Stimulated activated memory B cell treated with anti-CD40 and anti-IgM and Interleukin-4, amounts not matched to agents 10 μg/mL and 1 μg/mL and 100 μg/mL, for 72 hours (primary cell): ENCODE measurements around the gene MOV10L1.
A peak's percentile ranks its signal among the peaks of the same experiment; 100 is the strongest.

Experiments
- ATAC-seq: fragments of 150-1000 bp; cut with Tn5 transposase; 2 replicates; pipeline ENCODE4 v1.10.0; 2021
- H3K27ac Mint-ChIP-seq: one replicate; pipeline ENCODE4 v1.8.0; 2022; ENCODE audit warnings: mild to moderate bottlenecking, mixed read lengths
- H3K27me3 Mint-ChIP-seq: one replicate; pipeline ENCODE4 v1.8.0; 2022; ENCODE audit warnings: mixed read lengths
- H3K36me3 Mint-ChIP-seq: one replicate; pipeline ENCODE4 v1.8.0; 2022; ENCODE audit warnings: mixed read lengths
- H3K4me1 Mint-ChIP-seq: one replicate; pipeline ENCODE4 v1.8.0; 2022; ENCODE audit warnings: mixed read lengths
- H3K4me3 Mint-ChIP-seq: one replicate; pipeline ENCODE4 v1.8.0; 2022; ENCODE audit warnings: mild to moderate bottlenecking, moderate library complexity, mixed read lengths
- H3K9me3 Mint-ChIP-seq: one replicate; pipeline ENCODE4 v1.8.0; 2022; ENCODE audit warnings: mixed read lengths

MOV10L1 gene

DNA sequence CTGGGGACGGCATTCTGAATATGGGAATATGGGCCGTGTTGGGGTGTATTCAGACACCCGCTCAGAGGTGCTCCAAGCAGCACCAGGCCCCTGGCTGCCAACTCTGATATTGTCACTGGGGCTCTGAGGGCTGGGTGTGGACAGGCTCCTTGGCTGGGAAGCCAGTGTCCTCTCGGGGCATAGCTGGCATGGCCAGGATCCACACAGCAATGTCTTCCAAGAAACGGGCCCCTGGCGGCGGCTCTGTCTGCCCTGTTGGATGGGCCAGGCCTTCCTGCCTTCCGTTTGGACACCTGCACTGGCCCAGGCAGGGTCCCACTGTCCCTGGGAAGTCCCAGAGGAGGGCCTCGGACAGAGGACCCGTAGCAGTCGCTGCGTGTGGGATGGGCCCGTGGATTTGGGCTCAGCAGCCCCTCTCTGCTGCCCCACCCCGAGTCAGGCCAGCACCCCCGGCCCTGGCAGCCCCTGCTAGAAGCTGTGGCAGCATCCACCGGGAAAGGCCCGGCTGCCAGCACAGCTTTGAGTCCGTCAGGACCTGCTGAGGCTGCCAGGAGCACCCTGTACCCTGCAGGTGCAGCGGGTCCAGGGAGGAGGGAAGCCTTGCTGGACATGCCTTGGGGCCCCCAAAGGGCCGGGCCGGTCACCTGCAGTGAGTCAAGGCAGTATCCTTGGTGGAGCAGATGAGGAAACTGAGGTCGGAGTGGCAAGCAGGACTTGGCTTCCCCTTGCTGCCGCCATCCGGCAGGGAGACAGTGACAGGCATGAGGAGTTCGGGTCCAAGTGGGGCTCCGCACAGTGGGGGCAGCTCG is 84.8 kb downstream of the MOV10L1 start:
- peaks cover 57% of the 10 kb centered on the region for H3K4me1 Mint-ChIP-seq
- H3K27ac Mint-ChIP-seq: no peak overlapping the region
- no peak for ATAC-seq
- H3K4me3 Mint-ChIP-seq: no peak overlapping the region
- H3K9me3 Mint-ChIP-seq: no peaks in the 10 kb centered on the region
- no peaks in the 10 kb centered on the region for H3K36me3 Mint-ChIP-seq
- H3K27me3 Mint-ChIP-seq: peaks cover 27% of the 10 kb centered on the region

DNA sequence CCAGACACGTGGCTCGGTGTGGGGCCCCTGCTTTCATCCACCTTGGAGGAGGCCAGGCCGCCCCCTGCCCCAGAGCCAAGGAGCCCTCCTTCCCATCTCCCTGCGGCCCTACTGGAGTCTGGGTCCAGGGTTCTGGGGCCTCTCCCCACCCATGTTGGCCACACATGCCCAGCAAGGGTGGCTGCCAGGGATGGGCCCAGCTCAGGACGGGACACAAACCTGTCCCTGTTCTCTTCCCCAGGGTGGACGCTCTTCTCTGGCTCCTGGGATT is 85.3 kb downstream of the MOV10L1 start:
- peaks cover 63% of the 10 kb centered on the region for H3K4me1 Mint-ChIP-seq
- H3K36me3 Mint-ChIP-seq: no peaks in the 10 kb centered on the region
- H3K27ac Mint-ChIP-seq: no peak overlapping the region
- no peak overlapping the region for H3K4me3 Mint-ChIP-seq
- H3K9me3 Mint-ChIP-seq: no peaks in the 10 kb centered on the region
- peaks cover 31% of the 10 kb centered on the region for H3K27me3 Mint-ChIP-seq
- no peak for ATAC-seq

DNA sequence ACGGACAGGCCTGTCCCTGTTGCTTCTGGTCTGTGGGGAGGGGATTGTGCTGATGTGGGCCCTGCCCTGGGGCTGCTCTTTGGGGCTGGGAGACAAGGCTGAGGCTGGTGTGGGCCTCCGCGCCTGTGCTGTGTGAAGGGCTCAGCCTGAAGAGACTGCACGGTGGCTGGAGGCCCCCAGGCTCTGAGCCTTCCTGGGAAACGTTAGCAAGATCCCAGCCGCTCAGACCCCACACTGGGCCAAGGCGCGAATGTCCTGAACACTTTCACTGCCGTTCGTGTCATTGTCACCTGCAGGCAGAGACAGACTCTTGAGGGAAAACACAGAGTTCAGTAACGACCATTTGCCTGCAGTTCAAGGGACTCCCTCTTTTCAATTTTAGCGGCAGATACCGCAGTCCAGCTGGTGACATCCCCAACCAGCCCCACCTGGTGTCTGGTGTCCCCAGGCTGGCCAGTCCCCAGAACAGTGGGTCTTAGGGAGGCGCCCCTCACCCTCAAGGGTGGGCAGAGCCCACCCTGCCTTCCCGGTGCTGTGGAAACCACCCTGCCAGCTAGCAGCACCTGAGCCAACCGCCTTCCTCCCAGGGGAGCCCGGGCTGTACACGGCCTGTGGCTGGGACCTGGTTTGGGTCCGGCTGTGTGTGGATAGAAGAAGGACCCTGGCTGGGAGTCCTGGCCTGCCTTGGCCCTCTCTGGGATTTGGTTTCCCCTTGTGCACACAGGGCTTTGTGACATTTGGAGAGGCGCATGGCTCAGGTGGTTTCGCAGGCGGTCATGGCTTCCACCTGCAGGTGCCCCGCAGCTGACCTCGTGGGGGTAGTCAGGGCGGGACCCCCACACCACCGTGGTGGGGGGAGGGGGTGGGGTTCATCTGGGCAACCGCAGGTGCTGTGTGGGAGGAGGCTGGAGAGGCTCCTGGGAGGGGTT is 86.4 kb downstream of the MOV10L1 start:
- Mint-ChIP-seq H3K27ac (peak overlapping the region; percentile 81), H3K4me1 (peaks cover 61% of the 10 kb centered on the region), H3K4me3 (peak overlapping the region; percentile 11), H3K36me3 (no peaks in the 10 kb centered on the region), H3K27me3 (peaks cover 35% of the 10 kb centered on the region), H3K9me3 (no peaks in the 10 kb centered on the region)
- peak; percentile 38 for ATAC-seq

DNA sequence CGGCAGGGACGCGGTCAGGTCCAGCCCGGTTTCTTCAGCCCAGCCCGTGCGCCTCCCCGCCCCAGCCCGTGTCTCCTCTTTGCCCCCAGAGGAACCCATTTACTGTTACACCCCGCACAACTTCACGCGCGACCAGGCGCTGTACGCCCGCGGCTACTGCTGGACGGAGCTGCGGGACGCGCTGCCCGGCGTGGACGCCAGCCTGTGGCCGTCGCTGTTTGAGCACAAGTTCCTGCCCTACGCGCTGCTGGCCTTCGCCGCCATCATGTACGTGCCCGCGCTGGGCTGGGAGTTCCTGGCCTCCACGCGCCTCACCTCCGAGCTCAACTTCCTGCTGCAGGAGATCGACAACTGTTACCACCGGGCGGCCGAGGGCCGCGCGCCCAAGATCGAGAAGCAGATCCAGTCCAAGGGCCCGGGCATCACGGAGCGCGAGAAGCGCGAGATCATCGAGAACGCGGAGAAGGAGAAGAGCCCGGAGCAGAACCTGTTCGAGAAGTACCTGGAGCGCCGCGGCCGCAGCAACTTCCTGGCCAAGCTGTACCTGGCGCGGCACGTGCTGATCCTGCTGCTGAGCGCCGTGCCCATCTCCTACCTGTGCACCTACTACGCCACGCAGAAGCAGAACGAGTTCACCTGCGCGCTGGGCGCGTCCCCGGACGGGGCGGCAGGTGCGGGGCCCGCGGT is 87.2 kb downstream of the MOV10L1 start:
- H3K27ac Mint-ChIP-seq: no peak overlapping the region
- H3K4me3 Mint-ChIP-seq: no peak overlapping the region

DNA sequence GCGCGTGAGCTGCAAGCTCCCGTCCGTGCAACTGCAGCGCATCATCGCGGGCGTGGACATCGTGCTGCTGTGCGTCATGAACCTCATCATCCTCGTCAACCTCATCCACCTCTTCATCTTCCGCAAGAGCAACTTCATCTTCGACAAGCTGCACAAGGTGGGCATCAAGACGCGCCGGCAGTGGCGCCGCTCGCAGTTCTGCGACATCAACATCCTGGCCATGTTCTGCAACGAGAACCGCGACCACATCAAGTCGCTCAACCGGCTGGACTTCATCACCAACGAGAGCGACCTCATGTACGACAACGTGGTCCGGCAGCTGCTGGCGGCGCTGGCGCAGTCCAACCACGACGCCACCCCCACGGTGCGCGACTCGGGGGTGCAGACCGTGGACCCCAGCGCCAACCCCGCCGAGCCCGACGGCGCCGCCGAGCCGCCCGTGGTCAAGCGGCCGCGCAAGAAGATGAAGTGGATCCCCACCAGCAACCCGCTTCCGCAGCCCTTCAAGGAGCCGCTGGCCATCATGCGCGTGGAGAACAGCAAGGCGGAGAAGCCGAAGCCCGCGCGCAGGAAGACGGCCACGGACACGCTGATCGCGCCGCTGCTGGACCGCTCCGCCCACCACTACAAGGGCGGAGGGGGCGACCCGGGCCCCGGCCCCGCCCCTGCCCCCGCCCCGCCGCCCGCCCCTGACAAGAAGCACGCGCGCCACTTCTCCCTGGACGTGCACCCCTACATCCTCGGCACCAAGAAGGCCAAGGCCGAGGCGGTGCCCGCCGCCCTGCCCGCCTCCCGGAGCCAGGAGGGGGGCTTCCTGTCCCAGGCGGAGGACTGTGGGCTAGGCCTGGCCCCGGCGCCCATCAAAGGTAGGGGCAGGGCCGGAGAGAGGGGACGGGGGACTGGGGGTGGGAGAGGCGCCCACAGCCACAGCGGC is 88.0 kb downstream of the MOV10L1 start:
- H3K27me3 Mint-ChIP-seq: peaks cover 38% of the 10 kb centered on the region
- ATAC-seq: no peak
- no peak overlapping the region for H3K27ac Mint-ChIP-seq

More for the DNA sequence above, 87.2 kb downstream of the MOV10L1 start:
- Mint-ChIP-seq H3K27me3 (peaks cover 38% of the 10 kb centered on the region), H3K4me1 (peaks cover 59% of the 10 kb centered on the region), H3K36me3 (no peaks in the 10 kb centered on the region), H3K9me3 (no peaks in the 10 kb centered on the region)
- ATAC-seq: no peak

DNA sequence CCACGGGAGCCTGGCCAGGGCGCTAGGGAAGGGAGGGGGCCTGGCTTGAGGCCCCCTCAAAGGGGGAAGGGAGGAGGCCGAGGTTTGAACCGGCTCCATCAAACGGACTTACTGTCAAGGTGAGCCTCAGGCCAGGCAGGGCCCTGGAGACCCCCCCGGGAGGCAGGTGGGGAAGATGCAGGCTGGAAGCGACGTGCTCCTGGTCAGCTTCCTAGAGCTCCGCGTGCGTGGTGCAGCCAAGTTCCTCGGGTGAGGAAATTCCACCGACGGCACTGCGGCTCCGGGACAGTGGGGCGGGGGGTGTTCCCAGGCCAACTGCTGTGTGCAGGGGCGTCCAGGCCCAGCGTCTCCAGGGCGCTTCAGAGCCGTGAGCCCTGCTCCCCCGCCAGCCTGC is 88.7 kb downstream of the MOV10L1 start:
- Mint-ChIP-seq H3K4me3 (no peak overlapping the region), H3K27me3 (peaks cover 43% of the 10 kb centered on the region), H3K9me3 (no peaks in the 10 kb centered on the region), H3K4me1 (peaks cover 46% of the 10 kb centered on the region), H3K27ac (no peak overlapping the region), H3K36me3 (no peaks in the 10 kb centered on the region)
- no peak for ATAC-seq

More for the DNA sequence above, 88.0 kb downstream of the MOV10L1 start:
- Mint-ChIP-seq H3K9me3 (no peaks in the 10 kb centered on the region), H3K4me1 (peaks cover 50% of the 10 kb centered on the region), H3K36me3 (no peaks in the 10 kb centered on the region), H3K4me3 (peak overlapping the region; percentile 23)

DNA sequence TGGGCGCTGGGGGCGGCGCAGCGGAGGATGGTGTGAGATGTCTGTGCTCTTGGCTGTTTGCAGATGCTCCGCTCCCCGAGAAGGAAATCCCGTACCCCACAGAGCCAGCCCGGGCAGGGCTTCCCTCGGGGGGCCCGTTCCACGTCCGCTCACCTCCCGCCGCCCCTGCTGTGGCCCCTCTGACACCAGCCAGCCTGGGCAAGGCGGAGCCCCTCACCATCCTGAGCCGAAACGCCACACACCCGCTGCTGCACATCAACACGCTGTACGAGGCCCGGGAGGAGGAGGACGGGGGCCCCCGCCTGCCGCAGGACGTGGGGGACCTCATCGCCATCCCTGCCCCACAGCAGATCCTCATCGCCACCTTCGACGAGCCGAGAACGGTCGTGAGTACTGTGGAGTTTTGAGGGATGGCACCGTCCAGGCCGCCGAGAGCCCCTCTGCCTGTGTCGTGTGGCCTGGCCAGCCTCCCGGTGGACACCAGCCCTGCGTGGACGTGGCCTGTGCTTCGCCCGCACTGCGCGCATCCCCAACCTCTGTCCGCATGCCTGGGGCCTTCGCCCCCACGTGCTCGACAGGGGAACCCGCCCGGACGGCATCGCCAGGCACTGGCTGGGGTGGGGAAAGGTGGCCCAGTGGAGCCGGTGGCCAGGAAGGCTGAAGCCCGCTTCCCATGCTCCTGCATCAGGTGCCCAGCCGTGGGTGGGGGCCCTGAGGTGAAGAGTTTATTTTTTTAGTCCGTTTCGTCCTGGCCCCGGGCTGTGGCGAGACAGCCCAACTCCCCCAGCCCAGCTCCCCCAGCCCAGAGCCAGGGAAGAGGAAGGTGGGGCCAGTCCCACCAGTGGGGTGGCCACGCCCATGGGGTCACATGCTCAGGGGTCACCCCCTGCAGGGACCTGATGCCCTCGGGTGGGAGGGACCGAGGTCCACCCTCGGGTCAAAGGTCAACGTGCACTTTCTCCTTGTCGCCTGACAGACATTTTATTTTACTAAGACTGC is 89.4 kb downstream of the MOV10L1 start:
- no peak overlapping the region for H3K4me3 Mint-ChIP-seq
- H3K27ac Mint-ChIP-seq: no peak overlapping the region
- H3K27me3 Mint-ChIP-seq: peaks cover 50% of the 10 kb centered on the region
- H3K4me1 Mint-ChIP-seq: peaks cover 45% of the 10 kb centered on the region
- no peaks in the 10 kb centered on the region for H3K36me3 Mint-ChIP-seq
- no peaks in the 10 kb centered on the region for H3K9me3 Mint-ChIP-seq
- no peak for ATAC-seq

DNA sequence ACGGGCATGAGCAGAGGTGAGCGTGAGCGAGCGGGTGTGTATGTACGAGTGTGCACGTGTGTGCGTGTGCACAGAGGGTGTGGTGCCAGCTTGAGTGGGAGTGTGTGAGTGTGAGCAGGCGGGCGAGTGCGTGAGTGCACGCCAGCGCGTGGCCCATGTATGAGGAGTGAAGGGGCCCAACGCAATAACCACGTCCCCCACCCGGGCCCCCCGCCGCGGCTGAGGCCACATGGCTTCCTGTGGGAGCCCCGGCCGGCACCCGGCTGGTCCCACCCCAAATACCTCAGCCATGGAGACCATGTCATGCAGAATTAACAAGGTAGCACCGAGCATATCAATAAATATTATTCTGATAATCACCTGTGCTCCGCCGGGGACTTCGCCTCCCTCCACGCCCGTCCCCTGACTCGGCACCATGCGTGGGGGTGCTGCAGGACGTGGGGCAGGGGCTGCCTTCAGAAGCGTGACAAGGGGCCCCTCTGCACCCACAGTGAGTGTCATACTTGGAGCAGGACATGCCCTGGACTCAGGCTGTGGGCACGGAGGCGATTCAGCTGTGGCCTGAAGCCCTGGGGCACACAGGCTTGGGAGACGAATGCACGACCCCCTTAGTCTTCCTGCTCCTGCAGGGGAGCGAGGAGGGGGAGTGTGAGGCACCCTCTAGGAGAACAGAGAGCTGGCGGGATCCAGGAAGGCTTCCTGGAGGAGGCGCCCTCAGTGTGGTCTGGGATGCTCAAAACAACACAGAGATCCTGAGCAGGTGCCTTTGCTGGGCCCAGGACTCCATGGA is 90.3 kb downstream of the MOV10L1 start:
- peaks cover 58% of the 10 kb centered on the region for H3K27me3 Mint-ChIP-seq
- H3K4me1 Mint-ChIP-seq: peaks cover 50% of the 10 kb centered on the region
- ATAC-seq: no peak
- no peaks in the 10 kb centered on the region for H3K9me3 Mint-ChIP-seq
- no peak overlapping the region for H3K4me3 Mint-ChIP-seq
- H3K36me3 Mint-ChIP-seq: no peaks in the 10 kb centered on the region
- H3K27ac Mint-ChIP-seq: no peak overlapping the region

DNA sequence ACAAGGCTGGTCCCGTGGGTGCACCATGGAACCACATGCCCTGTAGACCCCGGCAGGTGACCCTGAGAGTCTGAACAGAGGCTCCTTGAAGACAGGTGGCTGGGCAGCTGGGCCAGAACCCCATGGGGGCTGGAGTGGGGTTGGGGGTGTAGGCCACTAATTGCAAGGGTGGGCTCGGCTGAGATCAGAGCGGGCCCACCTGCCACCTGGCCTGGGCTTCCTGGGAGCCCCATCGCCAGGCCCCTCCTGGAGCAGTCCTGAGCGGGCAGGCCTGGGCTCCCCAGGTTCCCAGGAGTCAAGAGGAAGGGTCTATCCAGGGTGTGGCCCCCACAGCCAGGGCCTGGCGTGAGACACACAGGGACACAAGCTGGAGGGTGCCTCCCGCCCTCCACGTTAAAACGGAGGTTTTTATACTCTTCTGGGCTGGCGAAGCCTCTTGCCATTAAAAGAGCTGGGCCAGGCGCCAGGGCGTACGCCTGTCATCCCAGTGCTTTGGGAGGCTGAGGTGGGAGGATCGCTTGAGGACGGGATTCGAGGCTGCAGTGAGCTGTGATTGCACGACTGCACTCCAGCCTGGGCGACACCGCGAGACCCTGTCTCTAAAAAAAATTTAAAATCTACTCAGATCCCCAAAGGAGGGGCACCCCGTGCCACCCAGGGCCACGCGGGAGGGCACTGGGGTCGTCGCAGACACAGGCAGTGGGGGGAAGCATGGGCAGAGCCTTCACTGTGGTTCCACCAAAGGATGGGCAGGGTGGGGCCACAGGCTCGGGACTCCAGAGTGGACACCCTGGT is 91.1 kb downstream of the MOV10L1 start:
- Mint-ChIP-seq H3K36me3 (no peaks in the 10 kb centered on the region), H3K4me1 (peaks cover 48% of the 10 kb centered on the region), H3K4me3 (no peak overlapping the region), H3K9me3 (no peaks in the 10 kb centered on the region), H3K27me3 (peaks cover 58% of the 10 kb centered on the region), H3K27ac (no peak overlapping the region)
- ATAC-seq: no peak

DNA sequence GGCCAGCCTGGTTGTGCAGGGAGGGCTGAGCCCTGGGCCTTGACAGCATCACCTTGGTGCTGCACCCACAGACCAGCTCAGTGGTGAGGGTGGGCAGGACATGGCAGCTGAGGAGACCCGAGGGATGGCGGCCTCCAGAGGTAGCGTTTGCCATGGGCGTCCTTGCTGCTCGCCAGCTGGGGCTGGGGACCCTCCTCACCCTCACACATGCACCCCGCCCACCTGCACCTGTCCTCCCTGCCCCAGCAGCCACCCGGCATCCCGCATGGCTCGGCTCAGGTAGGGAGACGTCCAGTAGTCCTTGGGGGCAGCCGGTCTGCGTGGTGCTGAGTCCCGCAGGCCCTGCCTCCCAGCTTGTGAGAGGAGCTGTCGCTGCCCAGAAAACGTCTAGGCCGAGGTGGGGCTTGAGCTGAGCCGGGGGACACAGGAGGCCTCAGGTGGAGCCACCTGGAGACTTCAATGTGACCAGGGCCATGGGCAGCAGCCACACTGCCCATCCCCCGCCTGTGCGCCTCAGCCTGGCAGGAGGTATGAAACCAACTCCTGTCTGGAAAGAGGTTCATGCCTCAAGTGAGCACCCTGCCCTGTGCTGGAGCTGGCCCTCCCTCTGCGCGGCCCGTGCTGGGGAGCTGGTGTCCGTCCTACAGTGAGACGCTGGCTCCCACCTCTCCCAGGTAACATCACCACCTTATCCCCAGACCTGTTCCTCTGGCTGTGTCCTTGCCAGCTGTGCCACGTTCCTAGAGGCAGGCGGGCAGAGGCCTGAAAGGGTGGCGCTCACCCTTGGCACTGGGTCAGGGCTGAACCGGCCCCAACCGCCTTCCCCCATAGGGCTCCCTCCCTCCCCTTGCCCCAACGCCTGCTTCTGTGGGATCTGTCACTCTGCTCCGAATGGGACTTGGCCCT is 92.6 kb downstream of the MOV10L1 start:
- peaks cover 2% of the 10 kb centered on the region for H3K36me3 Mint-ChIP-seq
- H3K27me3 Mint-ChIP-seq: peaks cover 50% of the 10 kb centered on the region
- peaks cover 43% of the 10 kb centered on the region for H3K4me1 Mint-ChIP-seq
- no peak overlapping the region for H3K4me3 Mint-ChIP-seq
- ATAC-seq: no peak
- H3K9me3 Mint-ChIP-seq: no peaks in the 10 kb centered on the region
- no peak overlapping the region for H3K27ac Mint-ChIP-seq

DNA sequence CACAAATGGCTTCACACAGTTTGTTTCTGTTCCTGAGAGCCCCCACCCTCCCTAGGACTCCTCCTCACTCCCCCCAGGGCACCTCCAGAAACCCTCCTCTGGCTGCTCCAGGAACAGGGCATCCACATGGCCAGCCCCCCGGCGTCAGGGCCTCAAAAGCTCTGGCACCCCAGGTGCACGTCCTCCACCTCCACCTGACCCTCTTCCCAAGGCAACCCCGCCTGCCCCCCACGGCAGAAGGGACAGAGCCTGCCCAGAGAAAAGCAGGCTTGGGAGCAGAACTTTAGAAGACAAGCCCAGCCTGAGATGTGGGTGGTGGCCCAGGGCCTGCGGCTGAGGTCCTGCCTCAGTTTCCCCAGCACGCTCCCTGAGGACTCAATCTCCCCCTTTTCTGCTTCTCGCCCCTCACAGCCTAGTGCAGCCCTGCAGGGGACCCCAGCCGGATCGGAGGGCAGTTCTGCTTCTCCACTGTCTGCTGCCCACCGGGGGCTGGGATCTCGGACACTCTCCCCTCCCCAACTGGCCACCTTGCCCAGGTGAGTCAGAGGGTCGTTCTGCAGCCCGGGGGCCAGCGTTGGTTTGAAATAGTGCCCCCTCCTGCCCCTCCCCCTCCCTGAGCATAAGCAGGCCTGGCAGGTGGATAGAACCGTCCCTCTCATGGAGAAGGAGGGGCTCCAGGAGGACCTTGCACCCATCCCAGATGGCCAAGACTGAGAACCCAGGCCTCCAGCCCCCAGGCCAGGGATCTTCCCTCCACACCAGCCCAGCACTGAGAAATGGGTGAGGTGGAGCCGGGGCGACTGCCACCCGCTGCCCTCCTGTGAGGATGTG is 93.5 kb downstream of the MOV10L1 start:
- Mint-ChIP-seq H3K9me3 (no peaks in the 10 kb centered on the region), H3K27ac (no peak overlapping the region), H3K27me3 (peaks cover 49% of the 10 kb centered on the region), H3K36me3 (peaks cover 5% of the 10 kb centered on the region), H3K4me3 (peak overlapping the region; percentile 37), H3K4me1 (peaks cover 50% of the 10 kb centered on the region)
- no peak for ATAC-seq
